IMR-90 (cell line): ENCODE results near the gene CD27. TPM values are rescaled to one million over a fixed set of nuclear protein-coding genes. Genes with fewer than 3 reads are reported as not detected.

Experiments used
- ATAC-seq: fragments of 200-7000 bp; cut with Tn5 transposase; 2 replicates; pipeline ENCODE4 v1.9.1; 2020; ENCODE audit warnings: low read depth, mild to moderate bottlenecking, moderate library complexity
- BruUV-seq: library from RNA; stranded (reverse); fragments of 400-500 nt; replicated peaks from 2 replicates; lab custom pipeline; 2021; lab: Mats Ljungman, UMichigan
- CTCF ChIA-PET: fragments of 300-600 bp; formaldehyde crosslinking; extraction: SDS; loops from one replicate; lab custom pipeline; 2021; ENCODE audit warnings: antibody characterized with exemption; lab: Yijun Ruan, JAX
- POLR2A ChIA-PET: fragments of 300-600 bp; sonication (Branson Sonifier 250); formaldehyde crosslinking; loops from one replicate; lab custom pipeline; 2022; ENCODE audit warnings: antibody characterized with exemption; ENCODE audit not compliant: unreplicated experiment; lab: Charles Lee
- DNase-seq: peaks from one replicate; pipeline ENCODE4 v3.0.0; 2013
- H2AFZ ChIP-seq: replicated peaks from 2 replicates; pipeline ENCODE3; 2013; ENCODE audit warnings: low read length, mild to moderate bottlenecking; ENCODE audit not compliant: poor library complexity
- H2AK5ac ChIP-seq: 2 replicates; pipeline ENCODE4 v1.6.1; 2013; ENCODE audit warnings: low read depth, low read length, inconsistent platforms
- H2AK9ac ChIP-seq: replicated peaks from 2 replicates; pipeline ENCODE3; 2013; ENCODE audit warnings: mild to moderate bottlenecking, low read depth, low read length, moderate library complexity; ENCODE audit not compliant: poor library complexity
- H2BK120ac ChIP-seq: 2 replicates; pipeline ENCODE4 v1.6.1; 2013; ENCODE audit warnings: low read depth, low read length, inconsistent platforms
- H2BK15ac ChIP-seq: 3 replicates; pipeline ENCODE4 v1.6.1; 2013; ENCODE audit warnings: low read depth, low read length, inconsistent platforms
- H2BK20ac ChIP-seq: 2 replicates; pipeline ENCODE4 v1.6.1; 2013; ENCODE audit warnings: low read depth, mild to moderate bottlenecking, inconsistent platforms, low read length, moderate library complexity
- H2BK5ac ChIP-seq: 2 replicates; pipeline ENCODE4 v1.6.1; 2013; ENCODE audit warnings: mild to moderate bottlenecking, low read depth, low read length, inconsistent platforms; ENCODE audit not compliant: poor library complexity, severe bottlenecking
- H3K14ac ChIP-seq: replicated peaks from 2 replicates; pipeline ENCODE4 v1.6.1; 2013; ENCODE audit warnings: low read depth, low read length, inconsistent platforms
- H3K18ac ChIP-seq: 2 replicates; pipeline ENCODE4 v1.6.1; 2013; ENCODE audit warnings: low read depth, low read length, control low read depth
- H3K23ac ChIP-seq: 2 replicates; pipeline ENCODE4 v1.6.1; 2013; ENCODE audit warnings: low read depth, low read length, inconsistent platforms
- H3K27ac ChIP-seq: 2 replicates; pipeline ENCODE4 v1.5.1; 2013; ENCODE audit warnings: mild to moderate bottlenecking, control low read depth, low read length; ENCODE audit not compliant: insufficient read depth
- H3K27me3 ChIP-seq: 2 replicates; pipeline ENCODE4 v1.6.1; 2013; ENCODE audit warnings: low read length; ENCODE audit not compliant: control insufficient read depth, insufficient read depth
- H3K36me3 ChIP-seq: 2 replicates; pipeline ENCODE4 v1.6.1; 2013; ENCODE audit warnings: low read length, mixed read lengths; ENCODE audit not compliant: control insufficient read depth, insufficient read depth
- H3K4ac ChIP-seq: 2 replicates; pipeline ENCODE4 v1.6.1; 2013; ENCODE audit warnings: low read depth, low read length, inconsistent platforms
- H3K4me1 ChIP-seq: 2 replicates; pipeline ENCODE4 v1.6.1; 2013; ENCODE audit warnings: low read length, mixed read lengths; ENCODE audit not compliant: control insufficient read depth, insufficient read depth
- H3K4me2 ChIP-seq: 2 replicates; pipeline ENCODE4 v1.6.1; 2013; ENCODE audit warnings: low read depth, mild to moderate bottlenecking, control low read depth, low read length, moderate library complexity
- H3K4me3 ChIP-seq: 2 replicates; pipeline ENCODE4 v1.5.1; 2013; ENCODE audit warnings: low read depth, mild to moderate bottlenecking, control low read depth, low read length, moderate library complexity; ENCODE audit not compliant: insufficient read depth
- H3K56ac ChIP-seq: 2 replicates; pipeline ENCODE4 v1.6.1; 2013; ENCODE audit warnings: low read length, inconsistent platforms; ENCODE audit not compliant: insufficient read depth; ENCODE audit errors: extremely low read depth
- H3K79me1 ChIP-seq, 2 experiments: 2 replicates each; pipeline ENCODE4 v1.6.1; 2013; ENCODE audit warnings: low read length in 2 of 2, inconsistent platforms in 1 of 2, low read depth in 1 of 2
- H3K9ac ChIP-seq: 2 replicates; pipeline ENCODE4 v1.6.1; 2013; ENCODE audit warnings: low read depth, low read length, control low read depth
- H3K9me1 ChIP-seq: 2 replicates; pipeline ENCODE4 v1.6.1; 2013; ENCODE audit warnings: low read length, inconsistent platforms; ENCODE audit not compliant: insufficient read depth
- H3K9me3 ChIP-seq: 2 replicates; pipeline ENCODE4 v1.6.1; 2013; ENCODE audit warnings: low read length; ENCODE audit not compliant: control insufficient read depth, insufficient read depth
- H4K20me1 ChIP-seq: 2 replicates; pipeline ENCODE4 v1.6.1; 2013; ENCODE audit warnings: low read length, inconsistent platforms; ENCODE audit not compliant: insufficient read depth
- H4K5ac ChIP-seq: 2 replicates; pipeline ENCODE4 v1.6.1; 2013; ENCODE audit warnings: mild to moderate bottlenecking, low read depth, low read length, control low read depth
- H4K8ac ChIP-seq, 2 experiments: 2 replicates each; pipeline ENCODE4 v1.6.1; 2013; ENCODE audit warnings: low read depth in 2 of 2, low read length in 2 of 2, control low read depth in 1 of 2, inconsistent platforms in 1 of 2
- H4K91ac ChIP-seq: 2 replicates; pipeline ENCODE4 v1.6.1; 2013; ENCODE audit warnings: low read depth, low read length, inconsistent platforms; ENCODE audit not compliant: insufficient read depth
- MAZ ChIP-seq: IDR thresholded peaks from 2 replicates; pipeline ENCODE4 v1.6.1; 2012; ENCODE audit warnings: low read depth, mild to moderate bottlenecking, low read length, improper control_type of control experiment, moderate library complexity, borderline replicate concordance
- MXI1 ChIP-seq: IDR thresholded peaks from 2 replicates; pipeline ENCODE4 v1.6.1; 2012; ENCODE audit warnings: low read depth, mild to moderate bottlenecking, low read length, moderate library complexity, borderline replicate concordance
- POLR2A ChIP-seq: IDR thresholded peaks from 2 replicates; pipeline ENCODE4 v1.6.1; 2012; ENCODE audit warnings: mild to moderate bottlenecking, low read depth, low read length
- SMC3 ChIP-seq: fragments of 150-350 bp; IDR thresholded peaks from 2 replicates; pipeline ENCODE4 v1.6.1; 2016; ENCODE audit warnings: low read depth, mild to moderate bottlenecking, antibody characterized with exemption, low read length, moderate library complexity
- WGBS, 2 experiments: methylation state at CpG; one replicate each; pipeline versions ENCODE4 v1.1.5 to v1.1.7; 2013; ENCODE audit warnings: missing lambda C conversion rate in 2 of 2; ENCODE audit not compliant: insufficient read length in 1 of 2; ENCODE audit errors: extremely low coverage in 2 of 2; 5-methylcytosine and 5-hydroxymethylcytosine counted together
- dilution Hi-C: fragments of 300-500 bp; cut with HindIII; formaldehyde crosslinking; loops from one replicate; pipeline ENCODE4 v1.14.3; 2018; ENCODE audit warnings: low sequenced_read_pairs; ENCODE audit not compliant: unreplicated experiment
- in situ Hi-C: fragments of 300-500 bp; cut with MboI; formaldehyde crosslinking; loops from 3 replicates; pipeline ENCODE4 v1.14.3; 2019; ENCODE audit warnings: low sequenced_read_pairs, inconsistent platforms, mixed read lengths
- intact Hi-C: fragments of 100-400 bp; cut with micrococcal nuclease; formaldehyde crosslinking; loops from 2 replicates; pipeline ENCODE4 v1.10.0; 2022
- polyA plus RNA-seq, 3 experiments: library from polyadenylated mRNA; depleted of rRNA; stranded (reverse); fragments of >200 nt; gene quantifications; 2 replicates each; pipeline ENCODE4 v1.2.3, GENCODE V29; 2012; ENCODE audit warnings: low replicate concordance in 1 of 3
- total RNA-seq: library from RNA; depleted of rRNA; stranded (reverse); fragments of >200 nt; gene quantifications from 2 replicates; pipeline ENCODE4 v1.2.3, GENCODE V29; 2012
- TF ChIP-seq, protein P1 (sequence below): conservative IDR thresholded peaks from 2 replicates; pipeline ENCODE4 v1.5.1; 2012; ENCODE audit warnings: mild to moderate bottlenecking, low read depth, low read length, improper control_type of control experiment
- TF ChIP-seq, protein P2 (sequence below): fragments of 150-350 bp; IDR thresholded peaks from 2 replicates; pipeline ENCODE4 v1.6.1; 2017; ENCODE audit warnings: mild to moderate bottlenecking, antibody characterized with exemption, low read length, low read depth

Gene CD27
- total and polyA plus RNA-seq, 2 of the 4 experiments (the other 2 are of a cell fraction): 0.07 TPM; not detected in 1

- H4K5ac ChIP-seq: no peak overlapping the region
- in situ Hi-C loops: no loop called here
- no peak overlapping the region for H3K27ac ChIP-seq
- H3K4me1 ChIP-seq: no peaks in the 10 kb centered on the region
- DNase-seq (no peak), ATAC-seq (no peak)
- no peak overlapping the region for H3K18ac ChIP-seq
- no peak overlapping the region for H2BK120ac ChIP-seq
- H3K4ac ChIP-seq: no peak overlapping the region
- no peak overlapping the region for H3K9ac ChIP-seq
- H4K20me1 ChIP-seq: no peaks in the 10 kb centered on the region
- H2AK5ac ChIP-seq: no peak overlapping the region
- no peak overlapping the region for H2BK5ac ChIP-seq
- intact Hi-C loops: no loop called here
- no peak overlapping the region for H4K8ac ChIP-seq
- ChIA-PET POLR2A (no interaction called here), CTCF (interaction anchor here (0.7 kb wide), 1 partner anchor 10 kb away, joined by 3 read pairs; no protein-coding TSS in a partner anchor)
- H3K9me3 ChIP-seq: no peaks in the 10 kb centered on the region
- H3K4me2 ChIP-seq: no peak overlapping the region
- H3K23ac ChIP-seq: no peak overlapping the region
- H2BK15ac ChIP-seq: no peak overlapping the region
- dilution Hi-C loops: no loop called here
- no peaks in the 10 kb centered on the region for H3K9me1 ChIP-seq
- no peak overlapping the region for H2AK9ac ChIP-seq
- TF ChIP-seq, protein P1, sequence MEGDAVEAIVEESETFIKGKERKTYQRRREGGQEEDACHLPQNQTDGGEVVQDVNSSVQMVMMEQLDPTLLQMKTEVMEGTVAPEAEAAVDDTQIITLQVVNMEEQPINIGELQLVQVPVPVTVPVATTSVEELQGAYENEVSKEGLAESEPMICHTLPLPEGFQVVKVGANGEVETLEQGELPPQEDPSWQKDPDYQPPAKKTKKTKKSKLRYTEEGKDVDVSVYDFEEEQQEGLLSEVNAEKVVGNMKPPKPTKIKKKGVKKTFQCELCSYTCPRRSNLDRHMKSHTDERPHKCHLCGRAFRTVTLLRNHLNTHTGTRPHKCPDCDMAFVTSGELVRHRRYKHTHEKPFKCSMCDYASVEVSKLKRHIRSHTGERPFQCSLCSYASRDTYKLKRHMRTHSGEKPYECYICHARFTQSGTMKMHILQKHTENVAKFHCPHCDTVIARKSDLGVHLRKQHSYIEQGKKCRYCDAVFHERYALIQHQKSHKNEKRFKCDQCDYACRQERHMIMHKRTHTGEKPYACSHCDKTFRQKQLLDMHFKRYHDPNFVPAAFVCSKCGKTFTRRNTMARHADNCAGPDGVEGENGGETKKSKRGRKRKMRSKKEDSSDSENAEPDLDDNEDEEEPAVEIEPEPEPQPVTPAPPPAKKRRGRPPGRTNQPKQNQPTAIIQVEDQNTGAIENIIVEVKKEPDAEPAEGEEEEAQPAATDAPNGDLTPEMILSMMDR: no peak
- TF ChIP-seq MAZ (no peak), MXI1 (no peak), SMC3 (no peak), POLR2A (no peak)
- TF ChIP-seq, protein P2, sequence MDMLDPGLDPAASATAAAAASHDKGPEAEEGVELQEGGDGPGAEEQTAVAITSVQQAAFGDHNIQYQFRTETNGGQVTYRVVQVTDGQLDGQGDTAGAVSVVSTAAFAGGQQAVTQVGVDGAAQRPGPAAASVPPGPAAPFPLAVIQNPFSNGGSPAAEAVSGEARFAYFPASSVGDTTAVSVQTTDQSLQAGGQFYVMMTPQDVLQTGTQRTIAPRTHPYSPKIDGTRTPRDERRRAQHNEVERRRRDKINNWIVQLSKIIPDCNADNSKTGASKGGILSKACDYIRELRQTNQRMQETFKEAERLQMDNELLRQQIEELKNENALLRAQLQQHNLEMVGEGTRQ: no peak
- H4K91ac ChIP-seq: no peak overlapping the region
- no peaks in the 10 kb centered on the region for H3K79me1 ChIP-seq
- no CpG with 5 or more reads among the region's 5 CpGs for WGBS, 2 experiments
- no peak overlapping the region for H3K14ac ChIP-seq
- H3K56ac ChIP-seq: no peak overlapping the region
- no peaks in the 10 kb centered on the region for H3K27me3 ChIP-seq
- H3K36me3 ChIP-seq: no peaks in the 10 kb centered on the region; the same call in 1 of the 2 replicates
- no peak overlapping the region for H2AFZ ChIP-seq
- BruUV-seq: no TSS peak
- no peak overlapping the region for H3K4me3 ChIP-seq
- no peak overlapping the region for H2BK20ac ChIP-seq
Measured at GRCh38 chr12:6404390-6404789, 40.4 kb upstream of the CD27 start.
